ENCODE measurements around the gene SNAP23.
"Not testable (repeated sequence)": the region's sequence is repeated elsewhere in the genome, so short reads cannot be mapped to it uniquely, and the experiment has no call there.

The SNAP23 gene

GRCh38 chr15:42556550-42557207 is 61.2 kb downstream of the SNAP23 start:
- not testable (repeated sequence) for DNase-seq (ENCODE audit: low read depth in 2 of 3, low spot score in 1 of 3)

DNA sequence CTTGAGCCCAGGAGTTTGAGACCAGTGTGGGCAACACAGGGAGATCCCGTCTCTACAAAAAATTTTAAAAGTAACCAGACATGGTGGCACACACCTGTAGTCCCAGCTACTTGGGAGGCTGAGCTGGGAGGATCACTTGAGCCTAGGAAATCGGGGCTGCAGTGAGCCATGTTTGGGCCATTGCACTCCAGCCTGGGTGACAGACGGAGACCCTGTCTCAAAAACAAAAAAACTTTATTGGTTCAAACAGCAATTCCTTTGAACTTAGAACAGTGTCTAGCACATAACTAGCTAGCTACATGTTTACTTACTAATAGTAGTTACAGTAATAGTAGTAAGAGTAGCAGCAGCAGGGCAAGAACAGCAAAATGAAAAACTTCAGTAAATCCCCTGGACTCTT is 63.3 kb downstream of the SNAP23 start:
- no peak for DNase-seq (ENCODE audit: low read depth in 2 of 3, low spot score in 1 of 3)

GRCh38 chr15:42575188-42576039 is 80.0 kb downstream of the SNAP23 start, which contains the start of gene STARD9:
TSS of gene STARD9 (plus strand) at chr15:42575606. CDS start at chr15:42575716, 110 bp downstream.
- peak; percentile 90 to 93 (median 92) for DNase-seq (ENCODE audit: low read depth in 2 of 3, low spot score in 1 of 3)

- DNase-seq (ENCODE audit: low read depth in 2 of 3, low spot score in 1 of 3): no peak
Observed at GRCh38 chr15:42576040-42576594, 80.7 kb downstream of the SNAP23 start.

DNA sequence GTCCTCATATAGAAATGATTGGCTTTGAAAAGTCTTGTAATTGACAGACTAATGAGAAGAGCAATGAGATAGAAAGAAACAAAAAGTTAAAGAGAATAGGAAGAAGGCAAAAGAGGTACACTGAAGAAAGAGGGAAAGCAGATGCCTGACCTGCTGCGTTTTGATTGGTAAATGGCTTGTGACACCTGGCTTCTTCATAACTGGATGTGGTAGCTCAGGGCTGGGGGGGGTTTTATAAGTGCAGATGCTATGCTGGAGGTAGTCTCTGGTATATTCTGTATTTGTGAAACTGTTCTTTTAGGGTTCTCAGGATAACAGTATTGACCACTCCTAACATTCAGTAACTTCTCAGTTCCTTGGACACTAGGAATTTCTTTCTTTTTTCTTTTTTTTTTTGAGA is 81.3 kb downstream of the SNAP23 start:
- no peak for DNase-seq (ENCODE audit: low read depth in 2 of 3, low spot score in 1 of 3)

DNA sequence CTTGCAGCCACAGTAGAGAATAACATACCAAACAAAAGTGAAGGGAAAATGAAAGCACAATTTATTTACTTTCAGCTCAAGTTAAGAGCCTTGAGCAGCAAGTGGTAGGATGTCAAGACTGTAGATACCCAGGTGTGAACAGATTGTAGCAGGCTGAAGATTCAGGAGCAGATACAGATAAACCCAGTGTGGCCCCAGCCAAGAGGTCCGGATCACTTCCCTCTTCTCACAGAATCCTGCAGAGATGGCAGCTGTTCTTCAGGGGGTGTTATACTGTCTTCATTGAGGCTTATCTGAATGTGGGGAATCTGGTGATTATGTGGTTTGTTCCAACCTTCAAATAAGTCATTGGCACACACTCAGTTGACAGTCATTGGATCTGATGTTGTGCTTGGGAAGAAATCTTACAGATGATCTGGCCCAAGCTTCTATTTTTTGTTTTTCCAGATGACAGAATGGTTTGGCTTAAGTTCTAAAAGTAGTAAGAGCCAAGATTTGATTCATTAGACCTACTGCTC is 82.1 kb downstream of the SNAP23 start:
- DNase-seq (ENCODE audit: low read depth in 2 of 3, low spot score in 1 of 3): no peak

DNA sequence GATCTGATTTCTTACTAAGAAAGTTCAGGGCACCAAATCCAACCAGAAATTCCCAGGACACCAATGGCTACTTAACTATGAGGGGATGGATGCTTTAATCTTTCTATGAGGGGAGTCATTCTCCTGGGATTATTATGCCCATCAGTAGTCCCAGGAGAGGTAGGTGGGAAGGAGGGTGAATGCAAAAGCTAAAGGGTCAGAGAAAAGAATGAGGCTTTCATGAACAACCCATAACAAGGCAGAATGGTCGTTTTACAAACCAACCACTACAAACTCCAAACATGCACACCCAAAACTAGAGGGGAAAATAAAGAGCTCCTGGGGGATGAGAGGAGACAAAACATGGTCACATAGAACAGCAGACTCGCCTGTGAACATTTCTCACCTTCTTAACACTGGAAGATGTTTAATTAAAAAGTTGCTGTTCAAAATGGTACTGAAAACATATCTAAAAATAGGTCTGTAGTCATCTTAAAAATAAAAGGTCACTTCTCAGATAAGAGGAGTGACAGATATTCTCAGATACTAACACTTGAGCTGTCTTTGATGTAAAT is 83.6 kb downstream of the SNAP23 start:
- DNase-seq (ENCODE audit: low read depth in 2 of 3, low spot score in 1 of 3): no peak

GRCh38 chr15:42581272-42581730 is 85.9 kb downstream of the SNAP23 start:
- DNase-seq (ENCODE audit: low read depth in 2 of 3, low spot score in 1 of 3): peak; percentile 47 to 76 (median 64)

All from stimulated activated CD4-positive, alpha-beta T cell treated with anti-CD3 and anti-CD28 coated beads, Interleukin-12 subunit alpha, Interleukin-12 subunit beta, amount 100 ng/mL, for 48 hours (primary cell).